SK-N-SH treated with all-trans-retinoic acid at 6 μM for 48 hours (cell line): ENCODE data around the gene IL18R1.
A peak's percentile ranks its signal among the peaks of the same experiment; 100 is the strongest.

Experiments
- ATAC-seq: fragments of 200-7000 bp; cut with Tn5 transposase; 3 replicates; pipeline ENCODE4 v1.9.1; 2020; ENCODE audit warnings: mild to moderate bottlenecking, moderate library complexity
- BACH2 ChIP-seq: fragments of 250-450 bp; sonication (Bioruptor Pico); IDR thresholded peaks from 2 replicates; pipeline ENCODE4 v1.9.0; 2021; ENCODE audit warnings: mild to moderate bottlenecking, borderline replicate concordance
- CREB5 ChIP-seq: fragments of 250-450 bp; sonication (Bioruptor Pico); IDR thresholded peaks from 2 replicates; pipeline ENCODE4 v1.5.1; 2020; ENCODE audit warnings: low read depth, mild to moderate bottlenecking, moderate library complexity
- CSRNP3 ChIP-seq: fragments of 250-450 bp; sonication (Bioruptor Pico); IDR thresholded peaks from 2 replicates; pipeline ENCODE4 v1.5.1; 2021; ENCODE audit warnings: mild to moderate bottlenecking, moderate library complexity
- ESRRG ChIP-seq: fragments of 250-450 bp; sonication (Bioruptor Pico); IDR thresholded peaks from 2 replicates; pipeline ENCODE4 v1.6.1; 2021; ENCODE audit warnings: mild to moderate bottlenecking
- GLIS3 ChIP-seq: fragments of 250-450 bp; sonication (Bioruptor Pico); IDR thresholded peaks from 2 replicates; pipeline ENCODE4 v1.5.0; 2020; ENCODE audit warnings: mild to moderate bottlenecking, moderate library complexity
- ISL1 ChIP-seq: fragments of 250-450 bp; sonication (Bioruptor Pico); IDR thresholded peaks from 2 replicates; pipeline ENCODE4 v2.1.2; 2022; ENCODE audit warnings: mild to moderate bottlenecking, moderate library complexity
- OSR1 ChIP-seq: fragments of 250-450 bp; sonication (Bioruptor Pico); IDR thresholded peaks from 2 replicates; pipeline ENCODE4 v1.8.0; 2022; ENCODE audit warnings: moderate library complexity, mild to moderate bottlenecking, inconsistent platforms
- PATZ1 ChIP-seq: fragments of 250-450 bp; sonication (Bioruptor Pico); IDR thresholded peaks from 2 replicates; pipeline ENCODE4 v1.8.0; 2020; ENCODE audit warnings: mild to moderate bottlenecking, moderate library complexity, borderline replicate concordance
- POU6F1 ChIP-seq: fragments of 250-450 bp; sonication (Bioruptor Pico); IDR thresholded peaks from 2 replicates; pipeline ENCODE4 v1.8.0; 2021; ENCODE audit warnings: low read depth, mild to moderate bottlenecking, moderate library complexity, borderline replicate concordance
- PPARA ChIP-seq: fragments of 250-450 bp; sonication (Bioruptor Pico); IDR thresholded peaks from 2 replicates; pipeline ENCODE4 v1.5.0; 2020; ENCODE audit warnings: mild to moderate bottlenecking, borderline replicate concordance
- RARB ChIP-seq: fragments of 250-450 bp; sonication (Bioruptor Pico); IDR thresholded peaks from 2 replicates; pipeline ENCODE4 v1.8.0; 2021; ENCODE audit warnings: mild to moderate bottlenecking, moderate library complexity
- SNAI2 ChIP-seq: fragments of 250-450 bp; sonication (Bioruptor Pico); IDR thresholded peaks from 2 replicates; pipeline ENCODE4 v1.5.0; 2020; ENCODE audit warnings: mild to moderate bottlenecking, moderate library complexity
- TCF4 ChIP-seq: fragments of 250-450 bp; sonication (Bioruptor Pico); IDR thresholded peaks from 2 replicates; pipeline ENCODE4 v1.8.0; 2021; ENCODE audit warnings: mild to moderate bottlenecking, moderate library complexity, borderline replicate concordance
- TOX ChIP-seq: fragments of 250-450 bp; sonication (Bioruptor Pico); IDR thresholded peaks from 2 replicates; pipeline ENCODE4 v1.8.0; 2021; ENCODE audit warnings: mild to moderate bottlenecking, moderate library complexity, borderline replicate concordance
- ZC3H10 ChIP-seq: fragments of 250-450 bp; sonication (Bioruptor Pico); IDR thresholded peaks from 2 replicates; pipeline ENCODE4 v1.5.1; 2021; ENCODE audit warnings: mild to moderate bottlenecking, moderate library complexity
- ZFP3 ChIP-seq: fragments of 250-450 bp; sonication (Bioruptor Pico); IDR thresholded peaks from 2 replicates; pipeline ENCODE4 v1.5.0; 2020; ENCODE audit warnings: mild to moderate bottlenecking, moderate library complexity
- ZFP30 ChIP-seq: fragments of 450-650 bp; formaldehyde crosslinking; IDR thresholded peaks from 2 replicates; pipeline ENCODE4 v1.5.0; 2022; ENCODE audit warnings: mild to moderate bottlenecking, moderate library complexity
- ZNF565 ChIP-seq: fragments of 450-650 bp; formaldehyde crosslinking; conservative IDR thresholded peaks from 2 replicates; pipeline ENCODE4 v1.5.0; 2020; ENCODE audit warnings: low read depth, mild to moderate bottlenecking, moderate library complexity
- ZNF70 ChIP-seq: fragments of 450-650 bp; formaldehyde crosslinking; IDR thresholded peaks from 2 replicates; pipeline ENCODE4 v1.5.0; 2020; ENCODE audit warnings: mild to moderate bottlenecking, moderate library complexity
- ZNF8 ChIP-seq: fragments of 450-650 bp; formaldehyde crosslinking; IDR thresholded peaks from 2 replicates; pipeline ENCODE4 v1.5.0; 2020; ENCODE audit warnings: mild to moderate bottlenecking, moderate library complexity

The IL18R1 gene

GRCh38 chr2:102442967-102443828 lies 87.6 kb downstream of the IL18R1 start:
- no peak for TF ChIP-seq ISL1 (CRISPR knock-in tag)
- no peak for TF ChIP-seq CSRNP3 (CRISPR knock-in tag)
- no peak for TF ChIP-seq TOX (CRISPR knock-in tag)
- no peak for TF ChIP-seq GLIS3
- TF ChIP-seq ZFP30 (CRISPR knock-in tag): no peak
- TF ChIP-seq PPARA: no peak
- TF ChIP-seq OSR1 (CRISPR knock-in tag): no peak
- no peak for TF ChIP-seq ZFP3 (CRISPR knock-in tag)
- no peak for TF ChIP-seq PATZ1 (CRISPR knock-in tag)
- TF ChIP-seq POU6F1 (CRISPR knock-in tag): no peak
- TF ChIP-seq ZNF8 (CRISPR knock-in tag): no peak
- no peak for TF ChIP-seq TCF4 (CRISPR knock-in tag)
- no peak for TF ChIP-seq ESRRG (CRISPR knock-in tag)
- no peak for TF ChIP-seq ZC3H10 (CRISPR knock-in tag)
- TF ChIP-seq, all 23 proteins: peak for 0
- ATAC-seq: peak; percentile 88

GRCh38 chr2:102444233-102444632 lies 88.6 kb downstream of the IL18R1 start:
- TF ChIP-seq TCF4 (CRISPR knock-in tag): no peak
- no peak for TF ChIP-seq CSRNP3 (CRISPR knock-in tag)
- no peak for TF ChIP-seq RARB (CRISPR knock-in tag)
- no peak for TF ChIP-seq BACH2 (CRISPR knock-in tag)
- TF ChIP-seq POU6F1 (CRISPR knock-in tag): no peak
- no peak for TF ChIP-seq ISL1 (CRISPR knock-in tag)
- TF ChIP-seq, all 23 proteins: peak for 0
- no peak for ATAC-seq

- no peak for ATAC-seq
- TF ChIP-seq GLIS3 (no peak), CSRNP3 (CRISPR knock-in tag) (no peak), ZNF70 (CRISPR knock-in tag) (no peak), CREB5 (CRISPR knock-in tag) (no peak), RARB (CRISPR knock-in tag) (no peak), PATZ1 (CRISPR knock-in tag) (no peak), ZNF565 (CRISPR knock-in tag) (no peak), SNAI2 (CRISPR knock-in tag) (no peak)
Observed at GRCh38 chr2:102446936-102447335, 91.3 kb downstream of the IL18R1 start.
